Measurements from ENCODE around the gene GDE1.

GRCh38 chr16:19468300-19468699, 53.6 kb downstream of the GDE1 start:
- TF ChIP-seq CTCF (IDR thresholded peaks at IDR 0.05) = no peak
- no peak for TF ChIP-seq POLR2AphosphoS5 (IDR thresholded peaks at IDR 0.05)
- no peak for TF ChIP-seq POLR2A (IDR thresholded peaks at IDR 0.05)
- TF ChIP-seq EP300 (IDR thresholded peaks at IDR 0.05) = no peak
